Chondrocyte (in vitro differentiated cells): ENCODE measurements around the gene EPGN. TPM values are rescaled to one million over a fixed set of nuclear protein-coding genes. Genes with fewer than 3 reads are reported as not detected.

Source experiments
- DNase-seq: peaks from one replicate; pipeline ENCODE4 v3.0.0; 2021; ENCODE audit warnings: mixed read lengths, low spot score
- H3K27ac Mint-ChIP-seq: one replicate; pipeline ENCODE4 v1.8.0; 2021; ENCODE audit warnings: mild to moderate bottlenecking, moderate library complexity, mixed read lengths; ENCODE audit not compliant: unreplicated experiment
- H3K27me3 Mint-ChIP-seq: 2 replicates; pipeline ENCODE4 v1.8.0; 2021; ENCODE audit warnings: low read depth, mixed read lengths
- H3K36me3 Mint-ChIP-seq: 2 replicates; pipeline ENCODE4 v1.8.0; 2021; ENCODE audit warnings: low read depth, mixed read lengths
- H3K4me1 Mint-ChIP-seq: 2 replicates; pipeline ENCODE4 v1.8.0; 2021; ENCODE audit warnings: low read depth, mild to moderate bottlenecking, mixed read lengths
- H3K4me3 Mint-ChIP-seq: one replicate; pipeline ENCODE4 v1.8.0; 2021; ENCODE audit warnings: mild to moderate bottlenecking, moderate library complexity, mixed read lengths; ENCODE audit not compliant: unreplicated experiment
- H3K9me3 Mint-ChIP-seq: 2 replicates; pipeline ENCODE4 v1.8.0; 2021; ENCODE audit warnings: low read depth, mixed read lengths
- CTCF ChIP-seq: fragments of 200-600 bp; sonication (generic); IDR thresholded peaks from 2 replicates; pipeline ENCODE4 v1.5.0; 2021; ENCODE audit warnings: antibody characterized with exemption, mild to moderate bottlenecking, moderate library complexity
- total RNA-seq: library from RNA; stranded (reverse); gene quantifications from 3 replicates; pipeline ENCODE4 v1.2.1, GENCODE V29; 2021

Gene EPGN
- total RNA-seq, 1 donor from 2014 or later: 0.62 TPM

GRCh38 chr4:74291471-74291870, 16.8 kb upstream of the EPGN start:
- no peak for DNase-seq
- Mint-ChIP-seq H3K4me1 (no peaks in the 10 kb centered on the region), H3K9me3 (peaks cover 3% of the 10 kb centered on the region), H3K36me3 (no peaks in the 10 kb centered on the region), H3K4me3 (no peak overlapping the region), H3K27me3 (no peaks in the 10 kb centered on the region), H3K27ac (no peak overlapping the region)
- TF ChIP-seq CTCF: no peak

GRCh38 chr4:74292111-74292870, 16.0 kb upstream of the EPGN start:
- TF ChIP-seq CTCF: no peak

GRCh38 chr4:74293558-74293957, 14.7 kb upstream of the EPGN start:
- no peak for DNase-seq
- H3K9me3 Mint-ChIP-seq: peaks cover 3% of the 10 kb centered on the region
- no peaks in the 10 kb centered on the region for H3K4me1 Mint-ChIP-seq
- no peaks in the 10 kb centered on the region for H3K36me3 Mint-ChIP-seq
- H3K4me3 Mint-ChIP-seq: no peak overlapping the region
- no peak overlapping the region for H3K27ac Mint-ChIP-seq
- TF ChIP-seq CTCF: no peak
- no peaks in the 10 kb centered on the region for H3K27me3 Mint-ChIP-seq

More at GRCh38 chr4:74292111-74292870, 16.0 kb upstream of the EPGN start:
- Mint-ChIP-seq H3K36me3 (no peaks in the 10 kb centered on the region), H3K27me3 (no peaks in the 10 kb centered on the region), H3K9me3 (peaks cover 3% of the 10 kb centered on the region), H3K4me1 (no peaks in the 10 kb centered on the region), H3K27ac (no peak overlapping the region), H3K4me3 (no peak overlapping the region)
- no peak for DNase-seq

GRCh38 chr4:74294681-74295080, 13.6 kb upstream of the EPGN start:
- H3K4me3 Mint-ChIP-seq: no peak overlapping the region
- H3K9me3 Mint-ChIP-seq: peaks cover 3% of the 10 kb centered on the region
- H3K27me3 Mint-ChIP-seq: no peaks in the 10 kb centered on the region
- no peaks in the 10 kb centered on the region for H3K4me1 Mint-ChIP-seq
- H3K27ac Mint-ChIP-seq: no peak overlapping the region
- H3K36me3 Mint-ChIP-seq: no peaks in the 10 kb centered on the region
- no peak for DNase-seq
- no peak for TF ChIP-seq CTCF

- Mint-ChIP-seq H3K36me3 (no peaks in the 10 kb centered on the region), H3K27me3 (no peaks in the 10 kb centered on the region), H3K27ac (no peak overlapping the region), H3K4me3 (no peak overlapping the region), H3K4me1 (no peaks in the 10 kb centered on the region), H3K9me3 (no peaks in the 10 kb centered on the region)
- TF ChIP-seq CTCF: no peak
- no peak for DNase-seq
These were observed 10.7 kb upstream of the EPGN start for GRCh38 chr4:74297539-74297938.
